Medulla oblongata (tissue), 1 donor: ENCODE data around the gene SETD2.
"Not testable (repeated sequence)": the region's sequence is repeated elsewhere in the genome, so short reads cannot be mapped to it uniquely, and the experiment has no call there.

Source experiments
- DNase-seq: peaks from one replicate; pipeline ENCODE4 v3.0.0-alpha.2; 2015; ENCODE audit errors: extremely low spot score

SETD2 gene

DNA sequence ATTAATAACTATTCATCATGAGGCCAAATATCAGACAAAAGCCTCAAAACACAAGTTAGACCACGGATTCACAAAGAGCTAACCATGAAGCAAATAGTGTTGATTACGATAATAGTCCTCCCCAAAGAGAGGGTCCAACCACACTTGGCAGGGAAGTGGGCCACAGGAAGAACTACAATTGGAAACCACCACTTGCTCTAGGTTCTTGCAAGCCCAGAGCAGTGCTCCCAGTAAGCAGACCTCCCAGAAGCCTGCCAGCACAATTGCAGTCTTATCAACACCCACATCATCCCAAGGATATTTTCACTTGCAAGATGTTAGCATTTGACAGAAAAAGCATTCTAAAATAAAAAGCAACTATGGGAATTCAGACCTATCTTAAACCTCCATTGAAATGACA, 11.3 kb downstream of the SETD2 start:
- DNase-seq, result no peak

DNA sequence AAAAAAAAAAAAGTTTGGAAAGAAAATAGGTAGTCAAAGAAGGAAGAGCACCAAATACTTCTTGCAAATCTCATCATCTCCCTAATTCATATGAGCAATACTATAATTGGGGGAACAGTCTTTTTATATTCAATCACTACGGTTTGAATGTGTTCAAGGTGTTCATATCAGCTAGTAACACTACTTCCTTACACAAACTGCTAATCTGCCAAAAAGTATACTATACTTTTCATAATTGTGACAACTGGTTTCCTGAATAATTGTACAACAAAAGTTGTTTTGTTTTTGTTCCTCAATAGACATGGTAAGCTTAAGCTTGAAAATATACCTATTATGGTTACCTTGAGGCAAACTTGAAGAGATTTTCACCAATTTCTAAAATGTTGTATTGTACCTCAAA, 12.1 kb downstream of the SETD2 start:
- DNase-seq, result no peak

DNA sequence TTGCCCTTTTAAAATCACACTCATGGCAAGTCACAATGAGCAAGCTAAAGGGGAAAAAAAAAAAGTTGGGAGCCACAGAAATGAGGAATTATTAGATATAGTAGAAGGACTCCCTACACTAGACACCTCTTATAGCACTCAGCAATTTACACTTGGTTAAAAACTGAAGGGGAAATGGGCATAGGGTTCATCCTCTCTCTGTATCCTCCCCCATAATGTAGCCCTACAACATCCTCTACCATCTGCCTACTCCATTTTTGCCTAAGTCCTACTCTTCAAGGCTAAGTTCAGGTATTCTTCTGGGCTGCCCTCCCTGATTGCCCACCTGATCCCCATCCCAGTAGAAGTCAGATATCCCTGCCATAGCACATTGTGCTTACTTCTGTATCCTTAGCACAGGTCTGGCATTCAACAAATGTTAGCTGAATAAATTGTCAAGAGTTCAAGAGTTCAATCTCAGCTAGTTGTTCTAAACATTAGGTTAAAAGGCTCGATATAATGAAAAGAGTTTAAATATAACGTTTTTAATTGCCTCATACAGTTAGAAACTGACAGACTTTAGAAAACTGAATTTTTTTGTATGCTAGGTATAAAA, 14.5 kb downstream of the SETD2 start:
- DNase-seq, result no peak

DNA sequence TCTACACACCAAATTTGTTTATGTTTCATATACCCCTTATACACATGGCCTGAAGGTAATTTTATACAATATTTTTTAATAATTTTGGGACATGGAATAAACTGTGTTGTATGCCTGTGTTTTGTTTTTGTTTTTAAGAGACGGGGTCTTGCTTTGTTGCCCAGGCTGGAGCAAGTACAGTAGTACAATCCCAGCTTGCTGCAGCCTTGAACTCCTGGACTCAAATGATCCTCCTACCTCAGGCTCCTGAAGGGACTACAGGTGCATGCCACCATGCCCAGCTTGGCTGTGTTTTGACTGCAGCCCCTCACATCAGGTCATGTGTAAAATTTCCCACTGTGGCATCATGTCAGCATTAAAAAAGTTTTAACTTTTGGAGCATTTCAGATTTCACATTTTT, 18.6 kb downstream of the SETD2 start:
- no peak for DNase-seq

DNA sequence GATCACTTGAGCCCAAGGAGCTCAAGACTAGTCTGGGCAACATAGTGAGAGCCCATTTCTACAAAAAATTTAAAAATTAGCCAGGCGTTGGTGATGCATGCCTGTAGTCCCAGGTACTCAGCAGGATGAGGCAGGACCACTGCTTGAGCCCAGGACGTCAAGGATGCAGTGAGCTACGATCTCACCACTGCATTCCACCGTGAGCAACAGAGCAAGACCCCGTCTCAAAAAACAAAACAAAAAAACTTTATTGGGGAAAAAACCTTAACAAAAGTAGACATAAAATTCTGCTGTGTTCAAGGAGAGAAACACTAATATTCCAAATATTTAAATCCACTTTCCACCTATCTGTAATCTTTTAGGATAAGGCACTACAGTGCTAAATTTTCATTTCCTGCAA, 20.8 kb downstream of the SETD2 start:
- no peak for DNase-seq

DNA sequence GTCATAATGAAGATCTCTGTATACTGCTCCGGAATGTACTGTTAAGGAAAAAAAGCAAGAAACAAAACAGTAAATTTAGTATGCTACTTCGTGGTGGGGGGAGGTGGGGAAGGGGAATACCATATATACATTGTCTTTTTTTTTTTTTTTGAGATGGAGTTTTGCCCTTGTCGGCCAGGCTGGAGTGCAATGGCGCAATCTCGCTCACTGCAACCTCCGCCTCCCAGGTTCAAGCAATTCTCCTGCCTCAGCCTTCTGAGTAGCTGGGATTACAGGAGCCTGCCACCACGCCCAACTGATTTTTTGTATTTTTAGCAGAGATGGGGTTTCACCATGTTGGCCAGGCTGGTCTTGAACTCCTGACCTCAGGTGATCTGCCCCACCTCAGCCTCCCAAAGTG, 21.4 kb downstream of the SETD2 start:
- not testable (repeated sequence) for DNase-seq

DNA sequence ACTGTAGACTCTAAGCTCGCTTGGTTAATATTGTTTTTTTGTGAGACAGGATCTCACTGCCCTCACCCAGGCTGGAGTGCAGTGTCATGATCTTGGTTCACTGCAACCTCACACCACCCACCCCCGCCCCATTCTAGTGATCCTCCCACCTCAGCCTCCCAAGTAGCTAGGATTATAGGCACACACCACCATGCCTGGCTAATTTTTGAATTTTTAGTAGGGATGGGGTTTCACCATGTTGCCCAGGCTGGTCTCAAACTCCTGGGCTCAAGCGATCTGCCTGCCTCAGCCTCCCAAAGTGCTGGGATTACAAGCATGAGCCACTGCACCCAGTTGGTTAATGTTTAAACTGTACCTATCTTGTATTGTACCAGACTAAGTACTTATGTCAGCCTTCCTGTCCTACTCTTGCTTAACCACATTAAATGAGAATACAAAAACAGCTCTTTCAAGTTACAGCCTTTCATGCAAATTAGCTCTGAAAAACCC, 22.9 kb downstream of the SETD2 start:
- not testable (repeated sequence) for DNase-seq

DNA sequence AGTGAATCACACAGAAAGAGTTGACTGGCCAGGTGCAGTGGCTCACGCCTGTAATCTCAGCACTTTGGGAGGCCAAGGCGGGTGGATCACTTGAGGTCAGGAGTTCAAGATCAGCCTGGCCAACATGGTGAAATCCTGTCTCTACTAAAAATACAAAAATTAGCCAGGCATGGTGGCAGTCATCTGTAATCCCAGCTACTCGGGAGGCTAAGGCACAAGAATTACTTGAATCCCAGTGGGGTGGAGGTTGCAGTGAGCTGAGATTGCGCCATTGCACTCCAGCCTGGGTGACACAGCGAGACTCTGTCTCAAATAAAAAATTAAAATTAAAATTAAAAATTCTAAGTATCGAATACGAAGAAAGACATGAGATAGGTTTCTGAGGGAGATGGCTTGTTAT, 23.4 kb downstream of the SETD2 start:
- DNase-seq, result not testable (repeated sequence)

DNA sequence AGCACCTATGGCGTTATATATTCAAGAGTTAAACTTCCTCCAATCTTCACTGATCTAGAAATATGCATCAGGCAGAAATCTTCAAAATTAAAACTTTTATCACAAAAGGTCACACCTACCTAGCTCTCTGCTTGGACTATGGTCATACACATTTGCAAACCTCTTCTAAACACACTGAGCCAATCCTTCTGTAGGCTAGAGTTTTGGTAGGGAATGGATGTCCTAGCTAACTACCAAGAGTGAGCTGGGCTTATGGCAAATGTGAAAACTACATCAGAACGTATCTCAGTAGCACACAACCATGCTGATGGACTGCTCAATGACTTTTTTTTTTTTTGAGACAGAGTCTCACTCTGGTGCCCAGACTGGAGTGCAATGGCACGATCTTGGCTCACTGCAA, 29.6 kb downstream of the SETD2 start:
- DNase-seq, result no peak

DNA sequence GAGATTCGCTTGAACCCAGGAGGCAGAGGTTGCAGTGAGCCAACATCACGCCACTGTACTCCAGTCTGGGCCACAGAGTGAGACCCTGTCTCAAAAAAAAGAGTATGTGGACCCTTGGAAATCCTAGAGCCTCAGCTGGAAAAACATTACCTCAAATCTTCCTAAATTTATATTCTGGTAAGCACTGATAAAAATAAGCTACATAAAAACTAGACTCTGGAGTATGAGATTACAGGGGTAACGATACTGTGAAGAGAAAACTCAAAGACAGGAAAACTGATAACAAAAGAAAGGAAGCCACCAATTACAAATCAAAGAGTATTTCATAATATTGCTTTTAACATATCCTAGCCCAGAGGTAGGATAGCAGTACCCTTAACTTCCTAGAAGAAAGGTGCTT, 30.3 kb downstream of the SETD2 start:
- DNase-seq, result no peak

DNA sequence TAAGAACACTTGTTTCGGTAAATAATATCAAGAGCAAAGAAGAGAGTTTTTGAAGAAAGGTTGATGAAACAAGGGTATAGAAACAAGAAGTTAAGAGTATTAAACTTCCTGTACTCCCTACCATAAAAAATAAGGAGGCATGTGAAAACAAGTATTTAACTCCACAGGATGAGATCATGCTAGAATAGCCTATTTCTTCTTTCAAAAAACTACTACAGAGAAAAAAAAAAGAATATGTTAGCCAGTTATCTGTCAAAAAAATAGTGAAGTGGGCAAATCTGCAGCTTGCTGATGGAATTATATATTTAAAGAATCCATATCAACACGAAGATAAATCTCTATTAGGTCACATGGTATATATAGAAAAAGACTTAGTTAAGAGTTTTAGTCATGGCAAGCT, 33.4 kb downstream of the SETD2 start:
- no peak for DNase-seq

DNA sequence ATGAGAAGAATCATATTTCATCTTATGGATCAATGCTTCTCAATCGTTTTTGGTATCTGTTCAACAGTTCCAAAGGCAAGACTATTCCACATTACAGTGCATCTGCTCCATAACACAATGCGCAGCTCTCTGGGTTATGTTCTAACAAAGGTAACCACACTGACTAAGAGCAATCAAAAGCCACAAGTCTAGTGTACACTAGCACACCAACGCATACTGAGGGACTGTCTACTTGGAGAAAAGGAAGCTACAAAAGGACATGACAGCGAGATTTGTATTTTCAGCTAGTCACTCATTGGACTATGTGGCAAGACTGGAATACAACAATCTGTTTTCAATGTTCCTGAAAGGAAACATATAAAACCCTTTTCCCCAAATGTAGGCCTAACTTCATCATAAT, 35.8 kb downstream of the SETD2 start:
- no peak for DNase-seq

DNA sequence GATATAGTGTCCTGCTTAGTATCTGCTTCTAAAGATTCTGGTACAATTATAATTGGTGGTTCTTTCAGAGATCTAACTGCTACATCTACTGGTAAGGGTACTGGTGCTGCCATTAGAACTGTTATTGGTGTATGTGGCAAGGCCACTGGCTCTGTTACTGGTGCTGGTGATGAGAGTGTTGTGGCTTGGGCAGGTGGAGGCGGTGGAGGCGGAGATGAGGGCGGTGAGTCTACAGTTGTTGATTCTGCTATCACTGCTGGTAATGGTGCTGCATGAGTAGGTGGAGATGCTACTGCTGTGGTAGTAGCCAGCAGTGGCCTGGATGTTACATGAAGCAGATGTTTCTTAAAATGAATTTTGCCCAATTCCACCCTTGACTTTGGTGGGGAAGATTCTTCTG, 40.1 kb downstream of the SETD2 start:
- no peak for DNase-seq

DNA sequence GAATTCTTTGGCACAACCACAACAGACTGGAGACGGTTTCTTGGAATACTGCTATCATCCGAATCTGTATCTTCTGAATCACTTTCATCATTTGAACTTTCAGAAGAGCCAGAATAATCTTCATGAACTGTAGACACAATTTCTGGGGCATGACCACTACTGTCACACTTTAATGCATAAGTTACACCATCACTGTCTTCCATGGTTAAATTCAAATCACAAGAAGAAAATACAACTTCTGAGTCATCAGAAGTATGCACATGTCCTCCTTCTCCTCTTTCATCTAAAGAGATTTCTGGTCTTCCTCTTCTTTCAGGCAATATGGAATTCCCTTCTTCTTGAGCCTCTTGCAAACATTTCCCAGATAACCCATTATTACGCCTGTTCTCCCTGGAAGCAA, 42.5 kb downstream of the SETD2 start:
- DNase-seq, result no peak

DNA sequence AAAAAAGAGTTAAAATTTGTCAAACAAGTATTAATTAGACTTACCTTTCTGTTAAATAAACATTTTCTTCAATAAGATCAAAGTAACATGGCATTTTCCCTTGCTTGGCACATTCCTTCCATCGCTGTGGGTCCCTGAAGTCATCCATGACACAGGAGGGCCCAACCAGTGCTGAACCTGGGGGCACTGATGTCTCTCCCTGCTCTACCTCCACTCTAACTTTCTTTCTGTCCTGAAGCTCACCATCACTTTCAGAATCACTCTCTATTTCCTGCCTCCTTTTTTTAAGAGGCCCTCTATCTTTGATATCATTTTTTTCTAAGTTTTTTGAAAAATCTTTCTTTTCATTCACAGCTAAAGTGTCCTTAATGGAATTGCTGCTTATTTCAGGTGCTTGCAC, 43.8 kb downstream of the SETD2 start:
- DNase-seq, result no peak

DNA sequence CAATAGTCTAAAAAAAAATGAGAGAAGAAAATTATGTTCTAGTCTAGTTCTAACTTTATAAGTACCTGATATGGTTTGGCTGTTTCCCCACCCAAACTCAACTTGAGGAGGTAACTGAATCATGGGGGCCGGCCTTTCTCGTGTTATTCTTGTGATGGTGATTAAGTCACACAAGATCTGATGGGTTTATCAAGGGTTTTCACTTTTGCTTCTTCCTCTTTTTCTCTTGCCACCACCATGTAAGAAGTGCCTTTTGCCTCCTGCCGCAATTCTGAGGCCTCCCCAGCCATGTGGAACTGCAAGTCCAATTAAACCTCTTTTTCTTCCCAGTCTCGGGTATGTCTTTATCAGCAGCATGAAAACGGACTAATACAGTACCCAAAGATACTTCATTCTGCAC, 44.5 kb downstream of the SETD2 start:
- not testable (repeated sequence) for DNase-seq

DNA sequence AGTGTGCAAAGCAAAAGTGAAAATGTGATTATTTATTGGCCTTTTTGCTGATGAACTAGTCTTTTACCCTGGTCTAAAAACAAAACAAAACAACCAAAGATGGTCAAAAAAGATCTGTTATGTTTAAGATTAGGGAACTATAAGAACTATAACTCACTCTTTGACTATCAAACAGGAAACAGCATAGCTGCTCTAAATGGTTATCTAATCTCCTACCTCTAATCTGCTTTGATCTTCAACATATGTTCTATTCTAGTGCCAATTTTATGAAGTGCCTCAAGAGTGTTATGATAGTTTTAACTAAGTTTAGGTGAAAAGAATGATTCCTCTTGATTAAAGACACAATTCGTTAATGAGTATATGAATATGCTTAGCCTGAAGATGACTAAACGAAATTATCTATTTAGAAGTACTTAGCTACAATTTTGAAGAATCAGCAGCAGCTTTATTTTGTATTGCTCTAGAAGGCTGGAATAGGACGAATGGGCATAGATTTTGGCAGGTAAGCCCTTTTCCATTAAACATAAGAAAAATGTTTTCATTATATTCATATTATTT, 46.0 kb downstream of the SETD2 start:
- DNase-seq, result no peak

DNA sequence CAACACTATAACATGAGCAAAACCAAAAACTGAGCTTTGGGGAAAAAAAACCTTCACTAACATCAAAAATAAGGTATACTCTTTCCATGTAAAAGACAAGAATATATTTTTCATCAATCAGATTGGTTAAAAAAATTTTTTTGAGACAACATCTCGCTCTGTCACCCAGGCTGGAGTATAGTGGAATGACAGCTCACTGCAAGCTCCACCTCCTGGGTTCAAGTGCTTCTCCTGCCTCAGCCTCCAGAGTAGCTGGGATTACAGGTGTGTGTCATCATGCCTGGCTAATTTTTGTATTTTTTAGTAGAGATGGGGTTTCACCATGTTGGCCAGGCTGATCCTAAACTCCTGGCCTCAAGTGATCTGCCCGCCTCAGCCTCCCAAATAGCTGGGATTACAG, 48.4 kb downstream of the SETD2 start:
- DNase-seq, result not testable (repeated sequence)

DNA sequence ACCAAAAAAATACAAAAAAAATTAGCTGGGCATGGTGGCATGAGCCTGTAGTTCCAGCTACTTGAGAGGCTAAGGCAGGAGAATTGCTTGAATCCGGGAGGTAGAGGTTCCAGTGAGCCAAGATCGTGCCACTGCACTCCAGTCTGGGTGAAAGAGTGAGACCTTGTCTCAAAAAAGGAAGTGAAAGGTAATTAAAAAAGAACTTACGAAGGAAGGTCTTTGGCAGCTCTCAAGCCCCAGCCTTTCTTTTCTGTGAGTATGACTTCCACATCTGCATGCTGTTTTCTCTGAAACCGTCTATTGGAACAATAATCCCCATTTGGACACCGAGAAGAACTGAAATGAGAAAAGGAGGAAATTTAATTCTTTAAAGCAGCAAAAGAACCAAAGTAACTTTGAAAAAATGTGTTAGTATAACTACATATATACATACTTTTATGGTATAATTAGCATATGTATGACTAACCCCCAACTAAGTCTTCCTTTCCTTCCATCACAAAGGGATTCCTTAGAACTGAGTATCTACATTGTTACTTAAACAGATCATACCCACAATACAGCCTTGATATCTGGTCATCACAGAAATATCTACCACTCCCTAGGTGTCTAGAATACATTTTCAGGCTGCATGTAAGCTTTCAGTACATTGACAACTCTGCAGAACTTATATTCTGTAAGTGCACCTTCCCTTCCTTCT, 50.1 kb downstream of the SETD2 start:
- DNase-seq, result no peak

DNA sequence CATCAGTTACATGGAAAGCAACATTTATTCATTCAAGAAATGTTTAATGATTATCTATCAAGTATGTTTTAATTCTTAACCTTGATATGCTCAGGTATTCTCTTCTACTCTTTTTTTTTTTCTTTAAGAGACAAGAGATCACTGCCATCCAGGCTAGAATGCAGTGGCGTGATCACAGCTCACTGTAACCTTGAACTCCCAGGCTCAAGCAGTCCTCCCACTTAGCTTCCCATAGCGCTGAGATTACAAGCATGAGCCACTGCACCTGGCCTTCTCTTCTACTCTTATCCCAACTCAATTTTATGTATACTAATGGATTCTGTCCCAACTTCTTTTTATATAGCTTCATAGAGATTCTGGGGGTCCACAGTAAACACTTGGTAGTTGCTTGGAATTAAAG, 50.9 kb downstream of the SETD2 start:
- no peak for DNase-seq

DNA sequence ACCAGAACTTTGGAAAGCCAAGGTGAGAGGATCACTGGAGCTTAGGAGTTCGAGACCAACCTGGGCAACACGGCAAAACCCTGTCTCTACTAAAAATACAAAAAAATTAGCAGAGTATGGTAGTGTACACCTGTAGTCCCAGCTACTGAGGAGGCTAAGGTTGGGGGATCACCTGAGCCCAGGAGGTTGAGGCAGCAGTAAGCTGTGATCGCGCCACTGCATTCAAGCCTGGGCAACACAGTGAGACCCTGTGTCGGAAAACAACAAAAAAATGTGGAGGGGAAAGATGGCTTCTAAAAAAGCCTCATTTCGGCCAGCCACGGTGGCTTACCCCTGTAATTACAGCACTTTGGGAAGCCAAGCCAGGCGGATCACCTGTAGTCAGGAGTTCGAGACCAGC, 54.5 kb downstream of the SETD2 start:
- DNase-seq, result no peak

DNA sequence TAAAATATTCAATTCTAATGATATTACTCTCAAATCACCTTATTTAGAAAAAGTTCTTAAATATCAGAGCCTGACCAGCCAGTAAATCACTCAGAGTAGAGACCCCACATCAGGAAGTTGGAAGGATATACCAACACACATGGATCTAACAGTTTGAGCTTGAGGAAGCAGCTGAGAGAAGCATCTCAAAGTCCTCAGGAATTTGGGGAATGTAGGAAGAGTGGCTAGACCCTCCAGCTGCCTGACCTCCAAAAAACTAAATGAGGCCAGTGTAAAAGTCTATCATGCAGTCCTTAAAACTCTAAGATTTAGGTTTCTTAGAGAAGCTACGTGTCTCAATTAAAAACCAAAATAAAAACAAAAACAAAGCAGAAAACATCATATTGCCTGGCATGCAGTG, 55.4 kb downstream of the SETD2 start:
- no peak for DNase-seq

DNA sequence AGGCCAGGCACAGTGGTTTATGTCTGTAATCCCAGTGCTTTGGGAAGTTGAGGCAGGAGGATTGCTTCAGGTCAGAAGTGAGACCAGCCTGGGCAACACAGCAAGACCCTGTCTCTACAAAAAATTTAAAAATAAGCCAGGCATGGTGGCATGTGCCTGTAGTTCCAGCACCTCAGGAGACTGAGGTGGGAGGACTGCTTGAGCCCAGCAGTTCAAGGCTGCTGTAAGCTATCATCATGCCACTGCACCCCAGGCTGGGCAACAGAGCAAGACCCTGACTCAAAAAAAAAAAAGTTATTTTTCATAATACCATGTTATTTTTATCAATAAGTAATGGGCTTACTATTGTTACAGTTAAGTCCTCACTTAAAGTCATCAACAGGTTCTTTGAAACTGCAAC, 59.7 kb downstream of the SETD2 start:
- no peak for DNase-seq

DNA sequence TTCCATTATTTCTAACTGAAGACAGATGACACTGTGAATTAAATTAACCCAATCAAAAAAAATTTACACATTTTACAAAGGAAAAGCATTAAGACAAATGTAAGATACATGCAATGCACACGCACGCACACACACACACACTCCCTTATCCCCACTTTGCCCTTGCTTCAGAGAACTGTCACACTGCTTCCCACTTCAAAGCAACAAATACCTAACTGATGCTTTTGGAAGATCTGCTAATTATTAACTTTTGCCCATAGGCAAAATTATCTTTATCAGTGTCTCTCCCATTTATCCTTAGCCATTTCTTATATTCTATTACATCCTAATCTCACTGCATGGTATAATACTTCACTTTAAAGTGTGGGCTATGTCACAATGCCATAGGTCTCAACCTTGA, 60.3 kb downstream of the SETD2 start:
- DNase-seq, result no peak
